RWPE1 (cell line): Measurements from ENCODE around the gene MARCHF7.

Experiments used
- CTCF ChIA-PET: fragments of 350-600 bp; sonication (Branson Sonifier 250); formaldehyde crosslinking; extraction: SDS; loops from one replicate; lab custom pipeline; 2021; lab: Yijun Ruan, JAX
- POLR2A ChIA-PET: fragments of 400-600 bp; formaldehyde crosslinking; extraction: SDS; loops from one replicate; lab custom pipeline; 2020; ENCODE audit warnings: antibody characterized with exemption; ENCODE audit not compliant: low non-redundant PET; lab: Yijun Ruan, JAX
- DNase-seq: peaks from one replicate; pipeline ENCODE4 v3.0.0; 2012; ENCODE audit warnings: low spot score
- H3K27ac ChIP-seq: fragments of 450-650 bp; 2 replicates; pipeline ENCODE4 v1.5.1; 2017
- TF ChIP-seq, protein P1 (sequence below): fragments of 450-650 bp; conservative IDR thresholded peaks from 2 replicates; pipeline ENCODE4 v1.5.1; 2017; ENCODE audit warnings: low read depth, mild to moderate bottlenecking

The MARCHF7 gene

DNA sequence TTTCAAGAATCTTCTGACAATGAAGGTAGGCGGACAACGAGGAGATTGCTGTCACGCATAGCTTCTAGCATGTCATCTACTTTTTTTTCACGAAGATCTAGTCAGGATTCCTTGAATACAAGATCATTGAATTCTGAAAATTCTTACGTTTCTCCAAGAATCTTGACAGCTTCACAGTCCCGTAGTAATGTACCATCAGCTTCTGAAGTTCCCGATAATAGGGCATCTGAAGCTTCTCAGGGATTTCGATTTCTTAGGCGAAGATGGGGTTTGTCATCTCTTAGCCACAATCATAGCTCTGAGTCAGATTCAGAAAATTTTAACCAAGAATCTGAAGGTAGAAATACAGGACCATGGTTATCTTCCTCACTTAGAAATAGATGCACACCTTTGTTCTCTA, 35.8 kb downstream of the MARCHF7 start:
- DNase-seq, result no peak
- TF ChIP-seq, protein P1, sequence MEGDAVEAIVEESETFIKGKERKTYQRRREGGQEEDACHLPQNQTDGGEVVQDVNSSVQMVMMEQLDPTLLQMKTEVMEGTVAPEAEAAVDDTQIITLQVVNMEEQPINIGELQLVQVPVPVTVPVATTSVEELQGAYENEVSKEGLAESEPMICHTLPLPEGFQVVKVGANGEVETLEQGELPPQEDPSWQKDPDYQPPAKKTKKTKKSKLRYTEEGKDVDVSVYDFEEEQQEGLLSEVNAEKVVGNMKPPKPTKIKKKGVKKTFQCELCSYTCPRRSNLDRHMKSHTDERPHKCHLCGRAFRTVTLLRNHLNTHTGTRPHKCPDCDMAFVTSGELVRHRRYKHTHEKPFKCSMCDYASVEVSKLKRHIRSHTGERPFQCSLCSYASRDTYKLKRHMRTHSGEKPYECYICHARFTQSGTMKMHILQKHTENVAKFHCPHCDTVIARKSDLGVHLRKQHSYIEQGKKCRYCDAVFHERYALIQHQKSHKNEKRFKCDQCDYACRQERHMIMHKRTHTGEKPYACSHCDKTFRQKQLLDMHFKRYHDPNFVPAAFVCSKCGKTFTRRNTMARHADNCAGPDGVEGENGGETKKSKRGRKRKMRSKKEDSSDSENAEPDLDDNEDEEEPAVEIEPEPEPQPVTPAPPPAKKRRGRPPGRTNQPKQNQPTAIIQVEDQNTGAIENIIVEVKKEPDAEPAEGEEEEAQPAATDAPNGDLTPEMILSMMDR, result no peak
- H3K27ac ChIP-seq, result no peak overlapping the region
- POLR2A ChIA-PET, result no interaction called here
- CTCF ChIA-PET, result interaction anchor here (0.5 kb wide), 1 partner anchor 220 kb away, joined by 3 read pairs; no protein-coding TSS in a partner anchor

DNA sequence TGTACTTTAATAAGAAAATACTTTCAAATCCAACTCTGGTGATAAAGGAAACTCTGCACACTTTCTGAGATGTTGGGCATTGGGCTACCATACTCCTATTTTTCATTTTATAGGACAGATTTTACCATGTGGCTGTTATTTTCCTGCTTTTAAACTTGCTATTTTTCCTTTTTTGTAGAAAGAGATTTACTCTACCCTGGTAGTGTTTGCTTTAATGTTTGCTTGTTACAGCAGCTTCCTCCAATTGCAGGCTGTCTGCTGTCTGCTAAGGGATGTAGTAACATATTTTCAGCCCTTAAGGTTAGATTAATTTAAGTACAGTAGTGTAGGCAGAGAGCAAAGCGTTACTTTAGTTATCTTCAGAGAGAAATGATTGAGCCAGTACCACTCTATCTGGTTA, 38.6 kb downstream of the MARCHF7 start:
- TF ChIP-seq, protein P1, result no peak
- no peak overlapping the region for H3K27ac ChIP-seq
- POLR2A ChIA-PET, result no interaction called here
- CTCF ChIA-PET, result no interaction called here
- no peak for DNase-seq

DNA sequence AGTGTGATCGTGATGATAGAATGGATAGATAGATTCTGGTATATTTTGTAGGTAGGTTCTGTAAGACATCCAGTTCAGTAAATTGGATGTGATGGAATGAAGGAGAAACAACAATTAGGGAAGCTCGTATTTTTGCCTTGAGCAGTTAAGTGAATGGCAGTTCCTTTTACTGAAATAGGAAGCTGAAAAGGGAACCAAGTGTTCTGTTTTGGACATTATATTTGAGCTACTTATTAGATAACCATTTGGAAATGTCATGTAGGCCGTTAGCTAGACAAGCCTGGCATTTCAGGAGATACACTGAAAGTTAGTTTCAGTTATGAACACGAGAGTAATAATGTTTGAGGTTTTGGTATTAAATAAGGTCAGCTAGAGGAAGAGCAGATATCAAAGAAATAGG, 41.5 kb downstream of the MARCHF7 start:
- DNase-seq, result no peak
- H3K27ac ChIP-seq, result no peak overlapping the region
- CTCF ChIA-PET, result no interaction called here
- POLR2A ChIA-PET, result no interaction called here
- TF ChIP-seq, protein P1, result no peak

DNA sequence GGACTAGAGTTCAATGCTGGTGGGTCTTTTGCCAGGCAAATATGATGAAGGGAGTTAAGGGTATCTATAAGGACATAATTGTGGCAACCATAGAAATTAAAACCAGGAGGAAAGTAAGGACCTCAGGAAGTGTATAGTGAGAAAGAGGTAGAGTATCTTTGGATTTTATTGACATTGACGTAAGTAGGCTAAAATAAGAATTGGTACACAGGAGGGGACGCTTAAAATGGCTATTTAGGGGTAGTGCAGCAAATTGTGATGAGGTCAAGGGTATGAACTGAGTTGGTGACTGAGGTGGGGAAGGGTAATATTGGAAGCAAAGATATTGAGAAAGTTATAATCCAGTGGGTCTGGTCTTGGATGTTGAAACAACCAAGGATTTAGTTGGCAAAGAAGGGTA, 42.7 kb downstream of the MARCHF7 start:
- POLR2A ChIA-PET, result no interaction called here
- TF ChIP-seq, protein P1, result no peak
- DNase-seq, result no peak
- no peak overlapping the region for H3K27ac ChIP-seq
- CTCF ChIA-PET, result interaction anchor here (0.7 kb wide), 1 partner anchor 232 kb away, joined by 3 read pairs; no protein-coding TSS in a partner anchor

DNA sequence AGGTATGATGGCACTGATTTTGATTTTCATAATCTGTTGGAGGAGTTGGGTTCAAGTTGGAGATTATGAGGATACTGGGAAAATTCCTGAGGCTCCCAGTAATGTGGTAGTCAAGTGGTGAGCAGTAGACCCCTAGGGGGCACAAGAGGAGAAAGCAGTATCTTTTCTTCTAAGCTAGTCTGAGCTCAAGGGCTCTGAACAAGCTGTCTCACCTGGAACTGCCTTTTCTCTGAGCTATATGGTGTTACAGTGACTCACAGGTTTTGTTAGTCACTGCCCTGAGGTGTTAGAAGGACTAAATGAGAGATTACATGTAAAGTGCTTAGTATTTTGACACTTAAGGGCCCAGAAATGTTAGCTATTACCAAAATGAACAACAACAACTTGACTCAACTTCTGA, 43.5 kb downstream of the MARCHF7 start:
- POLR2A ChIA-PET, result no interaction called here
- H3K27ac ChIP-seq, result no peak overlapping the region
- CTCF ChIA-PET, result interaction anchor here (0.7 to 1.0 kb wide), 2 partner anchors 184 to 212 kb away, joined by 3 to 4 read pairs; no protein-coding TSS in a partner anchor
- TF ChIP-seq, protein P1, result no peak; the same call in 1 of the 2 replicates
- DNase-seq, result peak; percentile 88

DNA sequence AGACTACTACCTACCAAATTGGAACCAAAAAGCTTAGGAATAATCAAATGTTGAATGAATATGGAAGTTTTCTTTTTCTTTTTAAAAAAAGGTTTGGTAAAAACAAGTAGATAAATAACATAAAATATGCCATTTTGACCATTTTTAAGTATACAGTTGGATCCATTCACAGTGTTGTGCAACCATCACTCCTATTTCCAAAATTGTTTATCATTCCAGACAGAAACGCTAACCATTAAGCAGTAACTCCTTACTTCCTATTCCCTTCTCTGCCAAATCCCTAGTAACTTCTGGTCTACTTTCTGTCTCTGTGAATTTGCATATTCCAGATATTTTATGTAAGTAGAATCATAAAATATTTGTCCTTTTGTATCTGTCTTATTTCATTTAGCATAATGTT, 45.9 kb downstream of the MARCHF7 start:
- no peak overlapping the region for H3K27ac ChIP-seq
- ChIA-PET CTCF (interaction anchor here (0.7 kb wide), 1 partner anchor 51 kb away, joined by 3 read pairs; no protein-coding TSS in a partner anchor), POLR2A (no interaction called here)
- no peak for DNase-seq
- TF ChIP-seq, protein P1, result no peak

DNA sequence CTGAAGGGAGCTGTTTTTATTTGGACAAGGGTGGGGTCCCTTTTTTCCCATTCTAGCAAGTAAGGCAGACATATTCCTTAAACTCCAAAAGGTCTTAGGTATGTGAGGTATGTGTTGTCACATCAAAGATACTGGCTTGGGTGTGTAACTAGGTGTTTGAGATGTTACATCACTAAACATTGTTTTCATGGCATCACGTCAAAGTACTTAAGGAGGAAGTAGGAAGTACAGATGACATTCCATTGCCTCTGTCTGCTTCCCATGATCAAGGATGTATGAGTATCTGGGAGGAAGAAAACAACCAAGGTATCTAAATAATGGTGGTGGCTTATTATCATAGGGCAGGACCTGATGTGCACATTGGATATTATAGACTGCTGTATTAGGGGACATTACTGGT, 46.4 kb downstream of the MARCHF7 start:
- no peak for DNase-seq
- no peak overlapping the region for H3K27ac ChIP-seq
- CTCF ChIA-PET, result interaction anchor here (0.7 kb wide), 2 partner anchors 413 to 572 kb away, joined by 3 to 4 read pairs; no protein-coding TSS in a partner anchor
- POLR2A ChIA-PET, result no interaction called here
- TF ChIP-seq, protein P1, result no peak
